GM12872 (cell line): ENCODE measurements around the gene PRDM11.

Experiments used
- TF ChIP-seq, protein P1 (sequence below): IDR thresholded peaks from 3 replicates; pipeline ENCODE4 v1.5.1; 2011; ENCODE audit warnings: low read depth, mild to moderate bottlenecking, low read length, moderate library complexity; ENCODE audit not compliant: insufficient read depth

Gene PRDM11

DNA sequence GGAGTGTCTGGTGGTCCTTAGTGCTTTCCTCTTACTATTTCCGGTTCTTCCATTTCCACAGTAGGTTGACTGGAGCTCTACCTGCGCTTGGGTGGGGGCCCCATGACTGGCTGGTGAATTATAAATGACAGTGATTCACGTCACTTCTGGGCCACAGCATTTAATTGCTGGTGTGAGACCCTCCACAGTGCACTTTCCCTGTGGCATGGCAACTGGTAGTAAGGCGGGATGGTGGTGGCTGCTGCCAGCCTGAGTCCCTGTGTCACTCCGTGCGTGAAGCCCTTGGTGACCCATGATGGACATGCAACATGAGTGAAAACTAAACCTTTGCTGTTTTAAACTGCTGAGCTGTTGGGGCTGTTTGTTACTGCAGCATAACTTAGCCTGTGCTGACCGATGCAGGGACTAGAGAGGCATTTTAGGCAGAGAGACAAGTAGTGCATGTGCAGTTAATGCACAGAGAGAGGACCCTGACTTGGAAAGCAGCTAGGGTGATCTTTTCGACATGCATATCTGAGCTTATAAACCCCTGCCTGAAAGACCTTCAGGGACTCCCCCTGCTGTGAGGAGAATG, 3.1 kb downstream of the PRDM11 start:
- TF ChIP-seq, protein P1, sequence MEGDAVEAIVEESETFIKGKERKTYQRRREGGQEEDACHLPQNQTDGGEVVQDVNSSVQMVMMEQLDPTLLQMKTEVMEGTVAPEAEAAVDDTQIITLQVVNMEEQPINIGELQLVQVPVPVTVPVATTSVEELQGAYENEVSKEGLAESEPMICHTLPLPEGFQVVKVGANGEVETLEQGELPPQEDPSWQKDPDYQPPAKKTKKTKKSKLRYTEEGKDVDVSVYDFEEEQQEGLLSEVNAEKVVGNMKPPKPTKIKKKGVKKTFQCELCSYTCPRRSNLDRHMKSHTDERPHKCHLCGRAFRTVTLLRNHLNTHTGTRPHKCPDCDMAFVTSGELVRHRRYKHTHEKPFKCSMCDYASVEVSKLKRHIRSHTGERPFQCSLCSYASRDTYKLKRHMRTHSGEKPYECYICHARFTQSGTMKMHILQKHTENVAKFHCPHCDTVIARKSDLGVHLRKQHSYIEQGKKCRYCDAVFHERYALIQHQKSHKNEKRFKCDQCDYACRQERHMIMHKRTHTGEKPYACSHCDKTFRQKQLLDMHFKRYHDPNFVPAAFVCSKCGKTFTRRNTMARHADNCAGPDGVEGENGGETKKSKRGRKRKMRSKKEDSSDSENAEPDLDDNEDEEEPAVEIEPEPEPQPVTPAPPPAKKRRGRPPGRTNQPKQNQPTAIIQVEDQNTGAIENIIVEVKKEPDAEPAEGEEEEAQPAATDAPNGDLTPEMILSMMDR = no peak

DNA sequence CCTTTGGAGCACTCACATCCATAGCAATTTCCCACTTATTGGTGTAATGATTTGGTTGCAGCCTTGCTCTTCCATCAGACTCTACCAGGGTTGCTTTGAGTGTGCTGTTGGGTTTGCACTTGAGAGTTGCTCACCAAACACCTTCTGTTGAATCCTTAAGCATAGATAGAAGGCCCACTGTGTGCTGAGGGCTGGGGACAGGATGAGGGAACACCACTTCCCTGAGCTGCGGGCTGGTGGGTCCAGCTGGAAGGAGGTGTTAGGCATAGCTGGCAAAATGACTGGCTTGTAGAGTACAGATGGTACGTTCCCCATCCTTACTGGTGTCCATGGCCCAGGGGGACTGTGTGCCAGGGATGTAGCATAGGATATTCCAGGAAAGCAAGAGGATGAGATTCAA, 3.9 kb downstream of the PRDM11 start:
- TF ChIP-seq, protein P1 = no peak

DNA sequence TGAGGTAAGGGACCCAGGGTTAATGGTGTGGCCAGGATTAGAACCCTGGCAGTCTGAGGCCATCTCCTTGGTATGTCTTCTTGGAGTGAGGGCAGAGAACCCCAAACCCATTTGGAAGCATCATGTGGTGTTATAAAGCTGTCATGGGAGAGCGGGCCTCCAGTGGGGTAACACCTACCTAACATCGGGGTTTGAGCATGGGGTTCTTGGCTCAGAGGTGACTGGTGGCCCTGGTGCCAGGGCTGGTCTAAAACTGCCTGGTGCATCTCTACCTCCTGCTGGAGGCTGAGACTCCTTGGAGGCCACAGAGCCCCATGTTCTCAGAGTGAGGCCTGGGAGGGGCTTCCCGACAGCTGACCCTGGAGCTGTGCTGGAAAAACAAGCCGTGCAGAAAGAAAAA, 4.5 kb downstream of the PRDM11 start:
- TF ChIP-seq, protein P1 = no peak

DNA sequence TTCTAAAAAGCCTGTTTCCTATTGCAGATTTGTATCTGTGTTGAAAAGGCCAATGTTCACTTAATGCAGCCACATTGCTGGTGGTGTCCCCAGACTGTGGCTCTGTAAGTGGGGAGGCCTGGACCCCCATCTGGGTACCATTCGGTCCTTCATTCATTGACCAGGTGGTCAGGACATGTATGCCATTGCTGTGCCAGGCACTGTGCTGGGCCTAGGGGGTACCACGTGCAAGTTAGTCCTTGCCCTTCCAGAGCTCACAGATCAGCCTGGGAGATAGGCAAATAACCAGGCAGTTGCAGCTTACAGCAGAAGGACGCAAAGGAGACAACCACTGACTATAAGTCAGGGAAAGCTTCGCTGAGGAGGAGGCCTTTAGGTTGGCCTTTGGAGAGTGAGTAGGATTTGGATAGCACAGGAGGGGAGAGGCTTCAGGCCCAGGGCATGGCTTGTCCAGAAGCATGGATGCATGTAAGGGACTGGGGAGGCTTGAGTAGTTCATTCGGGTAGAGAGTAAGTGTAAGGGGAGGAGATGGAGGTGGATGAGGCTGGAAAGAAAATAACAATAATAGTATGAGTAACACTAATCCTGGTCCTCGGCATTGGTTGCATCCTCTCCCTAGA, 5.0 kb downstream of the PRDM11 start:
- TF ChIP-seq, protein P1 = no peak

DNA sequence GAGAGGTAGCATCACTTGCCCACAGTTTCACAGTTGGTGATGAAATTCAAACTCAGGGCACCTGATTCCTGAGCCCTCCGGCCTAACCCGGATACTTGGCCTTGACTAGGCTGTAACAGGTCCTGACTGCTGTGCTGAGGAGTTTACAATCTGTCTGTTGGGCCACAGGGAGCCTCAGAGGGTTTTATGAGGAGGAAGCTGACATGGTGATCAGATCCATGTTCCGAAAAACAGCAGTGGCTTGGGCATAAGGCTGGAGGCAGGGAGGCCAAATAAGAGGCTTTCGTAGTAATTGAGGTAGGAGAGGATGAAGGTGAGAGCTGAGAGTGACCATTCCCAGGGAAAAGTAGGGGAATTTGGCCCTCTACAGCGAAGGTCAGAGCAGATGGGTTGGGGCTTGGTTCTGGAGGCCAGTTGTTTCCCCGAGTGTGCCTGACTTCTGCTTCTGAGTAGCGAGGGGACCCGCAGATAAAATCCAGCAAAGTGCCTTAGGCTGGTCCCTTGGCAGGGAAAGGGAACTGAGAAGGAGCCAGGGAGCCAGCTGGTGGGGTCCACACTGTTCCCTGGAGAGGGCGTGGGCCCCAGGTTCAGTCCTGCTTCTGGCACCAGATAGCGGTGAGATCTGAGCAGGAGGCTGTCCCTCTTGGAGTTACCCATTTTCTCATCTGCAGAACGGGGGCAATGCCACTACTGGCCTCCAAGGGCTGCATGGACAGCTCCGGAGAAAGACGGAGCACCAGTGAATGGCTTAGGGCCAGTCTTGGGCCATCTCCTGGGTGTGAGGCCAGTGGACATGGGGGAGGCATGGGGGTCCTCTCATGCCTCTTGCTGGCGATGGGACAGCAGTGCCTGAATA, 6.5 kb downstream of the PRDM11 start:
- TF ChIP-seq, protein P1 = no peak

DNA sequence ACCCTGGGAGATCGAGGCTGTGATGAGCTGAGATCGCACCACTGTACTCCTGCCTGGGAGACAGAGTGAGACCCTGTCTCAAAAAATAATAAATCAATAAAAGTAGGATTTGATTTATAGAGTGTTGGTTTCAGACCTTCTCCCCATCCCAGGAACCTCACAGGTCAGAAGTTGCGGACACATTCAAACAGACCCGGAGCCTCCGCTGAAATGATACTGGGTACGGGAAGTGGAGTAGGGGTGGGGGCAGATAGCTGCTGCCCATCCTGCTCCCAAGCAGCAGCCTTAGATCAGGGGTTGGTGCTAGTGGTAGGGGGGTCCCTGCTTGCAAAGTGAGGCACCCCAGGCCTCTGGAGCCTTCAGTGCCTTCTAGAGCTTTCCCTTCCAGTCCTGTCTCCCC, 7.8 kb downstream of the PRDM11 start:
- TF ChIP-seq, protein P1 = no peak

DNA sequence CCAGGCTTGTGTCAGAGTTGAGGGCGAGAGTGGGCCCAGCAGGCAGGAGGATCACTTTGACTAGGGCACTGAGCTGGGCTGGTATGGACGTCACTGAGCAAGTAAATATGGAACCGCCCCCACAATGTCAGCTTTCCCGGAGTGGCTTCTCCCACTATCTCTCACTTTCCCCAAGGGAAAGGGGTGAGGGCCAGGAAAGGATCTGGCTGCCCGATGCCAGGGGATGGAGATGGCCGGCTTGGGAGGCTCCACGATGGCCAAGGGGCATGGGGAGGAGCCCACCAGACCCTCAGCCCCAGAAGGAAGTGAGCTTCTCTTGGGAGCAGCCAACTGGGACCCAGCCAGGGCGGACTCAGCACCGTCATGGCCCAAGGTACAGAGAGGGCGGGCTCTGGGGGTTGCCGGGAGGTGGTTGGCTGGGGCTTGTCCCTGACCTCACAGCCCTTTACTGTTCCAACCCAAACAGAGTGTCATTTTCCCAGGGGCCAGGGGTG, 8.7 kb downstream of the PRDM11 start:
- TF ChIP-seq, protein P1 = no peak
